Adrenal gland (tissue), 5 donors: ENCODE results near the gene MAP2K1.

Source experiments
- POLR2A ChIP-seq, 2 donors: fragments of 450-650 bp; IDR thresholded peaks; one replicate each; pipeline ENCODE4 v1.6.1; 2017; ENCODE audit warnings: antibody characterized with exemption in 2 of 2, mild to moderate bottlenecking in 2 of 2, moderate library complexity in 1 of 2
- TF ChIP-seq, protein P1 (sequence below), 6 experiments: fragments of 450-650 bp in 4 of 6; fragments of 200-600 bp in 2 of 6; sonication (generic) in 1 of 6; IDR thresholded peaks; 1 replicate in 5 of 6; 2 replicates in 1 of 6; pipeline versions ENCODE4 v1.5.1 to v1.8.0; 2016 to 2021; ENCODE audit warnings: antibody characterized with exemption in 6 of 6, mild to moderate bottlenecking in 2 of 6, moderate library complexity in 1 of 6
- donor health status: DM: no; HTN: no; CAD: no.

DNA sequence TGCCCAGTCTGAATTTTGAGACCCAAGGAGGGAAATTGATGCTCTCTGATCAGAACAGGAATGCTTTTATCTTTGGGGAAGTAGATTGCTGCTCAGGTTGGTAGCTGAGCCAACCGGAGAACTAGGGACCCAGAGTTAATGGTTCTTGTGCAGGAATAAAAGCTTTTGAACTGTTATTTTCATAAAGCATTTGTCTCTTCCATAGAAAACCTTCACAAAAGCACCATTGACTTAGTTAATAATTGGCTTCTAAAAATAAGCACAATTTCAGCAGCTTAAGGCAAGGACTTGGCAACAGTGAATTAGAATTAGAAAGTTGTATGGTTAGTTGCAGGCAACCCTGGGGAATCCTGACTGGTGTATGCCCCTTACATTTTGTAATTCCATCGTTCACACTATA is 53.8 kb downstream of the MAP2K1 start:
- TF ChIP-seq, protein P1, sequence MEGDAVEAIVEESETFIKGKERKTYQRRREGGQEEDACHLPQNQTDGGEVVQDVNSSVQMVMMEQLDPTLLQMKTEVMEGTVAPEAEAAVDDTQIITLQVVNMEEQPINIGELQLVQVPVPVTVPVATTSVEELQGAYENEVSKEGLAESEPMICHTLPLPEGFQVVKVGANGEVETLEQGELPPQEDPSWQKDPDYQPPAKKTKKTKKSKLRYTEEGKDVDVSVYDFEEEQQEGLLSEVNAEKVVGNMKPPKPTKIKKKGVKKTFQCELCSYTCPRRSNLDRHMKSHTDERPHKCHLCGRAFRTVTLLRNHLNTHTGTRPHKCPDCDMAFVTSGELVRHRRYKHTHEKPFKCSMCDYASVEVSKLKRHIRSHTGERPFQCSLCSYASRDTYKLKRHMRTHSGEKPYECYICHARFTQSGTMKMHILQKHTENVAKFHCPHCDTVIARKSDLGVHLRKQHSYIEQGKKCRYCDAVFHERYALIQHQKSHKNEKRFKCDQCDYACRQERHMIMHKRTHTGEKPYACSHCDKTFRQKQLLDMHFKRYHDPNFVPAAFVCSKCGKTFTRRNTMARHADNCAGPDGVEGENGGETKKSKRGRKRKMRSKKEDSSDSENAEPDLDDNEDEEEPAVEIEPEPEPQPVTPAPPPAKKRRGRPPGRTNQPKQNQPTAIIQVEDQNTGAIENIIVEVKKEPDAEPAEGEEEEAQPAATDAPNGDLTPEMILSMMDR (IDR thresholded peaks at IDR 0.05), result no peak
- TF ChIP-seq POLR2A (IDR thresholded peaks at IDR 0.05), result no peak
